Stromal cell of bone marrow (primary cell): Measurements from ENCODE around the gene APOL1.

Experiments used
- DNase-seq: peaks from one replicate; pipeline ENCODE4 v3.0.0-alpha.2; 2012; ENCODE audit warnings: low read depth

The APOL1 gene

DNA sequence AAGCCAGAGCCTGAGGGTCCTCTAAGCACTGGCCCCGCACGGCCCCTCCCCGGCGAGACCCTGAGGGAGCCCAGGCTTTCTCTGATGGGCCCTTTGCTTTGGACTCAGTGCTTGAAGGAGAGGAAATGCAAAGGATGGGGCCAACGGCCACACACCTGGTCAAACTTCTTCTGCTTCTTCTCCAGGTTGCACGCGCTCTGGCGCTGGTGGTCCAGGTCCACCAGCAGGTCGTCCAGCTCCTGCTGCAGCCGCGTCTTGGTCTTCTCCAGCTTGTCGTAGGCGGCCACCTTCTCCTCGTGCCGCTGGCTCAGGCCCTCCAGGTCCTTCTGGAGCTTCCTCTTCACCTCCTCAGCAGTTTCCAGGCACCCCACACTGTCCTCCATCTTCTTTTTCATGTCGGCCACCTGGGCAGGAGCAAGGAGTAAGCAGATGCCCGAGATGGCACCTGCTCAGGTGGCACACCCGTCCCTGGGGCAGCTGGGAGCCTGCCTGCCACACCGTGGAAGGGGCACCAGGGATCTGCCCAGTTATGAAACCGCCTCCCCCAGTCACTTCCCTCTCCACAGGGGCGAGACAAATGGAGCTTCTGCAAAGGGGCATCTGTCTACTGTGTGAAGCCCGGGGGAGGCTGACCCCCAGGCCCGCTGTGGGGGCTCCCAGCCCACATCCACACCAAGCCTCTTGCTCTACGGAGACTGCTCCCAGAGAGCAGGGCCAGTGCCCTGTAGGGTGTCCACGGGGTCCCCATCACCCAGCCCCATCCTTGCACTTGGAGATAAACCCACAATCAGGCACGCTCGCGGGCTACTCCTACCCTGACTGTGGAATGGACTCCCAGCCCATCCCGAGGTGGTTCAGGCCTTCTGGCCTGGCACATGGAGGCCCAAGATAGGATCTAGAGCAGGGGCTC lies 39.2 kb downstream of the APOL1 start:
- DNase-seq: no peak

DNA sequence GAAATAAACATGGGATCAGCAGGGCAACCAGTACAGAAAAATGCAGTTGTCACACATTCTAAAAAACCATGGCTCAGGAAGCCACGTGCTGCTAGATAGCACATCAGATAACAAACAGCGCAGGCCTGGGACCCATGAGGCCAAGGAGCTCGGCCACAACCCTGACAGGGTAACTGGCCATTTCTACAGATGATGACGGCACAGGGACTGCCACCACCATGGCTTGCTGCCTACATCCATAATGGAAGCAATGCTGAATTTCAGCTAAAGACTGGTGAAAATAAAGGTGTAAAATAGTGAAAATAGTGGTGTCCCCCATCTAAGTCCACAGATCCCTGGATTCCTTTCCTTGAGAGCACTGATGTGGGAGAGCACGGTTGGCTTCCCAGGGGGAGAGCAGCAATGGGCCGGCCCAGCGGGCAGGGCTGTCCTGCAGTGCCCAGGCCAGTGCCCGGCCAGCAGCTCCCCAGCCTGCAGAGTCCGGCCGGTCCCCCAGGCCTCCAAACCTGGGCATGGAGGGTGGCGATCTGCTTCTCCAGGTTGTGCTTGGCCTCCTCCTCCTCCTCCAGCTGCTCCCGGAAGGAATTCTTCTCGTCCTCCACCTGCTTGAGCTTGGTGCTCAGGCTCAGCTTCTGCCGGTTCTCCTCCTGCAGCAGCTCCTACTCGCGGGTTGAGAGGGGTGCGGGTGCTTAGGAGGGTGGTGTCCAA lies 40.0 kb downstream of the APOL1 start:
- no peak for DNase-seq

DNA sequence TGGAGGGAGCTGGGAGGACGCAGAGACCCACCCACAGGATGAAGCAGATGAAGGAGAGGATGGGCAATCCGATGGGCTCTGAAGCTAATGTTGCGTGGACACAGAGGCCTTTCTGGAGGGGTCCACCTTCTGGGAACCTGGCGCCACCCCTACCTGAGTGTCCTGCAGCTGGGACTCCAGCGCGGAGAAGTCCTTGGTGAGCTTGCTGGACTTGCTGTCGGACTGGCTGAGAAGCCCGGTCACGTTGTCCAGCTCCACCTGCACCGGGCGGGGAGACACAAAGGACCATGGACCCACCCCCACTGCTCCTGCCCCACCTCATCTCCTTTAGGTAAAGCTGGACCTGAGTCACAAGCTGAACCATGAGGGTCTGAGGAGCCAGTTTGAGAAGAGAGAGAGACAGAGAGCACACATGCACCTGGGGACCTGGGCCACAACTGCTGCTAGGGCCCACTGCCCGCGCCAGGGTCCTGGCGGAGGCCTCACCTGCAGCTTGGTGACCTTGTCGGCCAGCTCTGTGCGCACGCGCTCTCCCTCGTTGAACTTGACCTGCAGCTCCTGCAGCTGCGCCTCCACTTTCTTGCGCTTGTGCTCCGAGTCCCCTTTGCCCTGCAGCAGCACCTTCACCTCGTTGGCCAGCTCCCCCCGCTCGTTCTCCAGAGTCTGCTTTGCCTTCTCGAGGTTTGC lies 40.8 kb downstream of the APOL1 start:
- DNase-seq: no peak

DNA sequence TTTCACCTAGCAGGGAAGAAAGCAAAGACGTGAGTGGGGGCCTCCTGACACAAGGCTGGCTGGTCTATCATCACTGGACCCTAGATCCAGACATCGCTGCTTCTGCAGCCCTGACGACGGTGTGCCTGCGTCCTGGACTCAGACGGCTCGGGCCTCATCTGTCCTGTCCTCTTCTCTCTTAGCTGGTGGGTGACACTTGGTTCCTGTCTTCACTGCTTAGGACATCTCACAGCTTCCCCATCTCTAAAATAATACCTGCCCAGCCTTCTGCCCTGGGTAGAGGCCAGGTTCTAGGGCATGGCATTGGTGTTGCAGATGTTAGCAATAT lies 41.3 kb downstream of the APOL1 start:
- no peak for DNase-seq

DNA sequence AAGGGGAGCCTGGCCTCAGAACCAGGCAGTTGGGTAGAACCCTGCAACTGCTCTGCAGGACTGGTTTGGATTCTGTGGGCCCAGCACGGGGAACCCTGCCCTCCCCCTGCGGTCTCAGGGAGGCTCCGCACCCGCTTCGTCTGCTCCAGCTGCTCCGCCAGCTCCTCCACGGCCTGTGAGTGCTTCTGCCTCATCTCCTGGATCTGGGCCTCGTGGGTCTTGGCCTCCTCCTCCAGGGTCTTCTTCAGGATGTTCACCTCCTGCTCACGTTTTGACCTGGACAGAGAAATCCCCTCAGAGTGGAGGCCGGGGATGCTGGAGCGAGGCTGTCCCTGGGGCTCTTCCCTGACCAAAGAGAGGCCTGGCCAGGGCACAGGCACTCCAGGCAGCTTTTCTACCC lies 41.9 kb downstream of the APOL1 start:
- no peak for DNase-seq

DNA sequence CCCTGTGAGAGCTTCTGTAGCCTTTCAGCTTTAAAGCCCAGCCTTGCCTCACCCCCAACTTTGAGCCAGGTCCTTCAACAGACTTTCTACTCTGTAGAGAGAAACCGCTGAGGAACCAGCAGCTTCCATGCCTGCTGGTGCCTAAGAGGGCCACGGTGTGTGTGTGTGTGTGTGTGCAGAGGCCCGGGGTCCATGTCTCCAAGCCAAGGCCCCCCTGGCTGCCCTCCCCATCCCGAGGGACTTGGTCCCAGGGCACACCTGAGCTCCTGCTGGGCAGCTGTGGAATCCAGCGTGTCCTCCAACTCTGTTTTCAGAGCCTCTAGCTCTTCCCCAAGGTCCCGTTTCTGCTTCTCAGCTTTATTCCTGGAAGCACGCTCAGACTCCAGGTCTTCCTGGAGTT lies 42.3 kb downstream of the APOL1 start:
- no peak for DNase-seq

DNA sequence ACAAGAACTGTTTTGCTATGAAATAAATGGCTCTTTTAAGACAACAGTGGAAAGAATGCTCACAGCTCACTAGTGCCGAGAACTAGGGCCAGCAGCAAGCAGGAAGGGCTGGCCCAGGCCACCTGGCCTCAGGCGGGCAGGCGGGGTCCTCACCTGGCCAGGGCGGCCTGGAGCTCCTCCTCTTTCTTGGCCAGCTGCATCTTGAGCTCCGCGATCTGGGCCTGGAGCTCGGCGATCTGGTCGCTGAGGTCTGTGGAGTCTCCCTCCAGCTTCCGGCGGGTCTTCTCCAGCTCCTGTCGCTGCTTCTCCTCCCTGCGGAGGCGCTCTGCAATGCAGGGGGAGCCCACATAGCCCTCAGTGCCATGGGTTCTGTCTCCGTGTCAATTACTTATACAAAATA lies 43.8 kb downstream of the APOL1 start:
- no peak for DNase-seq

DNA sequence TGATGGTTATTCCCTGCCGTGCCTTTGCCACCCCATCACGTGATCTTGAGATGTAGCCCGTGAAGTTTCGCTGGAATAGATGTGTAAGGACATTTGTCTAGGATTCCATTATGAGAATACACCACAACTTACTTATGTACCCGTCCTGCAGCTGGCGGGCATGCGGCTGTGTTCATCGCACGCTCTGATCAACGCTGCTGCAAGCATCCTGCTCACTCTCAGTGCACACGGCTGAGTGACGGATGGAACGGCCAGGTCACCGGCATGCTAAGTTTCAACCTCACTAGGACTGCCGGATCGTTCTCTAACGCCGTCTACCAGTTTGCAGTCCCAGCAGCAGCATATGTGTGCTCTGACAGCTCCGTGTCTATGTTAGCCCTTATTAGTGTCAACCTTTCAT lies 44.6 kb downstream of the APOL1 start:
- DNase-seq: no peak

DNA sequence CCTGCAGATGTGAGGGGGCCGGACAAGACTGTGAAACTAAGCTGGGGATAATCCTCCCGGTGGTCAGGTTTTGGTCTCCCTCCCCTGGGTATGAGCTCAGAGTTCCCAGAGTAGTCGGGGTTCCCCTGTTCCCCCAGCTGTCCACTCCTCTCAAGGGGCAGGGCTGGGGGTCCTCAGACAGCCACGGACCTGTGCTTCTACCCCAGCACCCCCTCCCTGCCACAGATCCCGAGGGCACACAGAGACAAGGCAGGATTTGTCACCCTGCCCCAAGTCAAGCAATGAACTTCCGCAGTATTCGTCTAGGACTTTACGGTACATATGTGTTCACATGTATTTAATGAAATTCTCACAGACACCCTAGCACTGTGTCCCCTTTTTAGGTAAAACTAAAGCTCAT lies 45.2 kb downstream of the APOL1 start:
- DNase-seq: no peak

DNA sequence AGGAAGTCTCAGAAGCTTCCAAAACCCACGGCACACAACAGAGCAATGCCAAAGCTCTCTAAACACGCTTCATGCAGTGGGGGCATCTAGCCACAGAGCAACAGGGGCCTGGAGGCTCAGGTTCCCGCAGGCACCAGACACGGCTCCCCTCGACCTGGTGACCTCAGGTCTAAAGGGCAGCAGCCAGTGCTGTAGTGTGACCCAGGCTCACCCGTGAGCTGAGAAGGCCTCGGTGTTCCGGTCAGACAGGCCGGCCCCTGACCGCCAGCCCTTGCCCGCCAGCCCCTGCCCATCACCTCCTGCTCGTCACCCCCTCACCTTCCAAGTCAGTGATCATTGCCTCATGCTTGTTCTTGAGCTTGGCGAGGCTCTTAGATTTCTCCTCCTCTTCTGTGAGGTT lies 45.7 kb downstream of the APOL1 start:
- no peak for DNase-seq

DNA sequence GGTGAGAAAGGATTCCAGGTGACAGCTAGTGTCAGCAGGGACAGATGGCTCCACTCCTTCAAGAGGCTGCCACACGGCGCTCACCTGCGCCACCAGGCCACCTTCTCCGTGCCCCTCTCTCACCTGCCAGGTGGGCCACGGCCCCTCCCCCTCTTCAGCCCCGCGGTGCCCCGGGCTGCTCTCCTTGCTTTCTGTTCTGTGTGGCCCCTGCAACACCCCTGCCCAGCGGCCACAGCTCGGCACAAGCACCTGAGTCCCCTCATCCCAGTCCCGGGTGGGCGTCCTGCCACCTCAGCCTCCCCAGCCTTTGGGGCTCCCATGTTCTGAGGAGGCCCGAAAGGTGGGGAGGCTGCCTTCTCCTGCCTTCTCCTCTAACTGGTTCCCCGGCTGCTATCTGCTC lies 46.4 kb downstream of the APOL1 start:
- no peak for DNase-seq

DNA sequence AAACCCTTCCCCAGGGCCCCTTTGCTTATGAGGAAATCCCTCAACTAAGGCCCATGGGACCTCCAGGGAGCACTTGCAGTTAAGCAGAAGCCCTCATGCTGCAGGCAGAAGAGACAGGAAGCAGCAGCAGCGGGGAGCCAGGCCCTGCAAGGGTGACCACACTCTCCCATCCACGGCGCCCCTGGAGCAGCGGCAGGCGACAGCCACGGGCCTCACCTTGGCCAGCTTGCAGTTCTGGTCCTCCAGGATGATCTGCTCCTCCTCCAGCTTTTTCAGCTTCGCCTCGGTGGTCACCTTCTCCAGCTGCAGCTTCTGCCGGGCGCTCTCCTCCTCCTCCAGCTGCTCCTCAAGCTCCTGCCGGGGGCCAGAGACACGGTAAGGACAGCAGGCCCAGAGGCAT lies 47.0 kb downstream of the APOL1 start:
- no peak for DNase-seq

DNA sequence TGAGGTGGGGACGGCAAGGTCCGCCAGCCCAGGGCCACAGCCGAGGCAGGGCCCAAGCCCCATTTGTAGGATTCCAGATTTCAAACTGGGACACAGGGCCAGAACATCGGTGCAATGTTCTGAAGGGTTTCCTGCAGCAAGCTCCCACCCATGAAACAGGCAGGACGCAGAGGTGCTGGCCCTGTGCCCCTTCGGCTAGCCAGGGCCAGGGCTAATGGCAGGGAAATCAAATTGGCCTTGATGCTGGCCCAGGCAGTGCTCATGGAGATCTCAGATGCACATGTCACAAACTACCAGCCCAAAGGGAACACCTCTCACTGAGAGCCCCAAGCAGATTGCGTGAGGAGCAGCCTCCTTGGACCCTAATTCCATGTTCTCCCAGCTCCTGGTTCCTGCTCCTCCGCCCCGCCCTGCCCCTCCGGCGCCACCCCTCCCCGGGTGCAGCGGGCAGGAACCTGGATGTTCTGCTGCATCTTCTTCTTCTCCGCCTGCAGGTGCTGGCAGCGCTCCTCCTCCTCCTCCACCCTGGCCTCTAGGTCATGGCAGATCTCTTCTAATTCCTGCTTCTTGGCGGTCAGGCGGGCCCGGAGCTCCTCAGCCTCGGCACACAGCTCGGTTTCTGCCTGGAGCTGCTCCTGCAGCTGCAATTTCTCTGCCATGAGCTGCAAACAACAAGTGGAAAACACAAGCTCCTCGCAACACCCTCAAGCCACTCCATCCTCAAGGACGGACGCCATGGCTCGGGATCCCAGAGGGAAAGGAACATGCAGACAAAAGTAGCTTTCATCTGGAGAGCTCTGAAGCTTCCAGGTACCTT lies 47.7 kb downstream of the APOL1 start:
- DNase-seq: no peak

DNA sequence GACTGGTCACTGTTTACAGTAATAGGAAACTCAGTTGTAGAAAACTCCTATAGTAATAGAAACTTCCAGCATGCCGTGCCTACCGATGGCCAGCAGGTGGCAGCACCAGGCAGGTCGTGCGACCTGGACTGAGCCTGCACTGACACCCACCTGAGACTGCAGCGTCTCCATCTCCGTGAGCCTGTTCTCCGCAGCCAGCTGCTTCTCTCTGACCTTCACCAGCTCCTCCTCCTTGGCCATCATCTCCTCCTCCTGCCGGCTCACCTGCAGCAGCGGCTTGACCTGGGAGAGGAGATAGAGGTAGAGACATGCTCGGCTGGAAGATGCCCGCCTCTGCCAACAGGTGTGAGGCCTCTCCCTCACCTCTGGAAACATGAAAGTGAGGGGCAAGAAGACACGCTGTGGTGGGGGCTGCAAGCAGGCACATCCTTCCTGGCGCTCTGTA lies 48.5 kb downstream of the APOL1 start:
- DNase-seq: no peak

DNA sequence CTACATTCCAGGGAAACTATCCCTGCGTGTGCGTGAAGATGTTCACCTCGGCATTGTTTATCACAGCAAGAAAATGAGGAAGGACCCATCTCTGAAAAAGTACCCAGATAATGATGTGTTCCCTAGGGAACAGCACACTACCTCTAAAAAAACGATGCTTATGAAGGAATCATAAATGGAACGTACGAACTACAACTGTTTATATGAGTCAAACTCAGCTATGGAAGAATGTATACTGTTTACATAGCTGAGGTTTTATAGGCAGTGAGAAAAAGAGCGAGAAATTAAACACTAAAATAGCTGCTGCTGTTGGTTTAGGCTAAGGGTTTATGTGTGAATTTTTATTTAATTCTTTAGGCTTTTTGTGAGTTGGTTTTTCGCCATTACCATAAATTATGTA lies 48.9 kb downstream of the APOL1 start:
- no peak for DNase-seq

DNA sequence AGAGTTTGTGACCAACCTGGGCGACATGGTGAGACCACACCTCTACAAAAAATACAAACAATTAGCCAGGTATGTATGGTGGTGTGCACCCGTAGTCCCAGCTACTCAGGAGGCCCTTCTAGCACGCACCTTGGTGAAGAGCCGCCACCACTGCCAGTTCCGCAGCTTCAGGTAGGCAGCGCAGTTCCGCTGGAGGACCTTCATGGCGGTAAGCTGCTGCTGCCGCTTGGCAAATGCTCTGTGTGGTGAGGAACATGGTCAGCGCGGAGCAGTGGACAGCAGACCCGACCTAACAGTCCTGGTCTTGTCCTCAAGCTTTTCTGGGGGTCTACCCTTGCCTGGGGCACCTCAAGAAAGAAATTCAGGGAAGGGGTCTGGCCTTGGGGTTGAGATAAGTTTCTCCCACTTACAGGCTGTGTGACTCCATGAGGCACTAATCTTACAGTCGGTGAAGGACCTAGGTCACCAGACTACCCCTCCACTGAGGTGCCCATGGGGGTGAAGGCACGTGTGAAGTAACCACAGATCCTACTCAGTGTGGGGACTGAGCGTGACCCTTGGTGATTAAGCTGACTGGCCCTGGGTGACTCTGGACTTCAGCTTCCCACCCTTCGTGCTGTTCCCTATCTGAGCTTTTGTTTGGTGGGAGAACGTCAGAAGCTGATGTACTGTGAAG lies 49.6 kb downstream of the APOL1 start:
- no peak for DNase-seq

DNA sequence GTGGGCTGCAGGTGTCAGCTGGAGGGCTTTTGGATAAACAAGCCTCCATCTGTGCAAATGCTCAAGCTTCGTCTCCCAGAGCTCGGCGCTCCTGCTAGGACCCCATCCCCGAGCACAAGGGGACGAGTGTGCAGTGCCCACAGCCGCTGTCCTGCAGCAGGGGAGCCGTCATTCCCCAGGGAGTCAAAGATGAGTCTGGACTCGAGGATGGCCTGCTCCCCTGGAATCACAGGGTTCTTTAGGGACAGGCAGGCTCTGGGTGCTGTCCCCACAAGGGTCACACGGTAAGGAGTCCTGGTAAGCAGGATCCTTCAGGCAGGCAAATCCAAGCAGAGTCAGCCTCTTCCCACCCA lies 50.2 kb downstream of the APOL1 start:
- DNase-seq: no peak

DNA sequence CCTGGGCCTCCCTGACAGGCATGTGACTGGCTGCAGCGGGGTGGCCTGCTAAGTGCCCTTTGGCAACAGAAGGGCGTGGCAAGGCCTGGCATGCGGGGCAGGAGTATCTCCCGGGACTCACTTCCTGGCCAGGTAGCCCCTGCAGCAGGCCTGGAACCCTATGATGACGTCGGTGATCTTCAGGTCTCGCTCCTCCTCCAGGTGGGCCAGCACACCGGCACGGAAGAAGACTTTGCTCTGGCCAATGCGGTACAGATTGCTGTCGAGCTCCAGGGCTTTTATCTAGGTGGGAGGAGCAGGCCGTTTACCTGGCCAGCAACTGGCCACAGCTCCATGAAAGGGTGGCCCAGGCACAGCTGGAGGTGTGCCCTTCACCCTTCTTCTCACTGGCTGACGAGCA lies 50.9 kb downstream of the APOL1 start:
- DNase-seq: no peak

DNA sequence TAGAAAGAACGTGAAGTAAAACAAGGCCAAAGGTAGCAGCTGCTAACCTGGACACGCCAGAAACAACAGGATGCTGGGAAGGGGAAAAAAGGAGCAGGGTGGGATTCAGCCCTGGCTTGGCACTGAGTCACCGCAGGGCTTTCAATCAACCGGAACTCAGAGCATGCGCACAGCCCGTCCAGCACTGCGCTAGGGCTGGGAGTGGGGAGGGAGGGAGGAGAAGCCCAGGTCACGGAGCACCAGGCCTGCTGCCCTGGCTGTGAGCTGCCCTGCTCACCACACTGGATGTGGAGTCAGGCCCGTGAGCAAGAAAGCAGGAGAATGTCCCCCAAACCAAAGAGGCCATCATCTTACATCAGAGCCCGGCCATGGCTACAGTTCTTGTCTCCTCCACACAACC lies 51.5 kb downstream of the APOL1 start:
- no peak for DNase-seq

DNA sequence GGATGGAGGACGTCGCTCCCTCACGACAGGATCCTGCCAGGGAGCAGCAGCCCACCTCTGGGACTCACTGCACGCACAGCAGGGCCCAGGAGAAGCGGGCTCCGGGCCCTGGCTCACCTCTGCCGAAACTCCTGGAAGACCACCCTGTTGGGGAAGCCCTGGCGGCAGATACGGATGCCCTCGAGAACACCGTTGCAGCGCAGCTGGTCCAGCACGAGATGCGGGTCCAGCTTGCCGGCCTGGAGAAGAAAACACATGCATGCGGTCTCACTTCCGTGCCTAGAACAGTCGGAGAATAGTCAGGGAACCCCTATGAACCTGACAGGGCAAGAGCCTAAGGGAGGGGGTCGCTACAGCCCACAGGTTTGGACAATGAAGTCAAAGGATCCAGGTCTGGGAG lies 52.9 kb downstream of the APOL1 start:
- DNase-seq: no peak

DNA sequence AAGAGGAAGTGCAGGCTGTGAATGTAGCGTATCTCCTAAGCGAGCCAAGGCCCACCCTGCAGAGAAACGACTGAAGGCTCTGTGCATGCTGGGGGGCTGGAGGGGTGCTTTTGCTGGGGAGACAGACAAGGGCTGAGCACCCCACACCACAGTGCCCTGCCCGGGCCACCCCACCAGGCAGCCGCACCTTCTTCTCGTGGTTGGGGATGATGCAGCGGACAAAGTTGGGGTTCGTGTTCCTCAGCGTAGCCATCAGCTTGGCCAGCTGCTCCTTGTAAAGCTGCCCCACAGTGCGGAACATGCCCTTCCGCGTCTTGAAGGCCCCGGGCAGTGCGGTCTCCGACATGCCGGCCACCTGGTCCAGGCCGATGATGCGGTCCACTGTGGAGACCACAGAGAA lies 53.3 kb downstream of the APOL1 start:
- DNase-seq: no peak

DNA sequence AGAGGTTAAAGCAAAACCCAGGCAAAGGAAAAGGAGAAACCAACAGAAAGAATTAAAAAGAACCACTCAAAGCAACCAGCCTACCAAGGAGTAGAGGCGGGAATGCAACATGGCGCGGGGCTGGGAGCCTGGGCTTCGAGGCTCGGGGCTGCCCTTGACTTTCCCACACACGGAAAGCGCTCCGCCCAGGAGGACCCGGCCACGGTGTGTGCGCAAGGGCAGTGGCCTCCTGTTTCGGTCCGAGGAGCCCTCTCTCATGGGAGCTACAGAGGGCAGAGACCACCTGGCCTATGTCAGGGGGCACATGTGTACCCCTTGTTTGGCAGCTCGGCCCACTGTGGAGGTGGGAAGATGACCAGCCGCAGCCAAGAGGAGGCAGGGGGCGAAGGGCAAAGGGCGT lies 55.9 kb downstream of the APOL1 start:
- no peak for DNase-seq
